Body of pancreas (tissue), 4 donors: ENCODE measurements around the gene C2CD4C. TPM values are rescaled to one million over a fixed set of nuclear protein-coding genes. Genes with fewer than 3 reads are reported as not detected.

ENCODE experiments used
- ATAC-seq: fragments of 150-250 bp; one replicate; pipeline ENCODE4 v1.9.1; 2016
- DNase-seq, 4 donors: peaks; one replicate each; pipeline ENCODE4 v3.0.0-alpha.2; 2019
- H3K27ac ChIP-seq, 4 donors: fragments of 200-600 bp; sonication (generic); 1 replicate in 3 of 4; 2 replicates in 1 of 4; pipeline versions ENCODE4 v1.5.1 to v1.6.1; 2016 to 2019; ENCODE audit warnings: mild to moderate bottlenecking in 1 of 4, mixed read lengths in 1 of 4, moderate library complexity in 1 of 4
- H3K27me3 ChIP-seq, 2 donors: fragments of 200-600 bp; sonication (generic); one replicate each; pipeline ENCODE4 v1.6.0; 2016; ENCODE audit warnings: mild to moderate bottlenecking in 1 of 2
- H3K36me3 ChIP-seq, 2 donors: fragments of 200-600 bp; sonication (generic); replicated peaks in 1 of 2; 2 replicates each; pipeline ENCODE4 v1.5.1; 2016; ENCODE audit warnings: low read depth in 2 of 2; ENCODE audit not compliant: insufficient read depth in 1 of 2
- H3K4me1 ChIP-seq: fragments of 200-600 bp; sonication (generic); one replicate; pipeline ENCODE4 v1.6.0; 2016
- H3K4me3 ChIP-seq, 2 donors: fragments of 200-600 bp; sonication (generic); 1 replicate in 1 of 2; 2 replicates in 1 of 2; pipeline ENCODE4 v1.5.1; 2016 to 2019
- H3K9me3 ChIP-seq, 3 donors: fragments of 200-600 bp; sonication (generic); 1 replicate in 2 of 3; 2 replicates in 1 of 3; pipeline ENCODE4 v1.5.1; 2016
- POLR2A ChIP-seq, 3 donors: fragments of 450-650 bp; IDR thresholded peaks; one replicate each; pipeline ENCODE4 v1.6.1; 2016; ENCODE audit warnings: antibody characterized with exemption in 3 of 3, mild to moderate bottlenecking in 2 of 3
- WGBS, 2 donors: methylation state at CpG; one replicate each; pipeline ENCODE4 v1.1.5; 2017; 5-methylcytosine and 5-hydroxymethylcytosine counted together
- intact Hi-C: fragments of 100-400 bp; cut with DNase I; formaldehyde crosslinking; loops from one replicate; pipeline ENCODE4 v1.15.1; 2023
- total RNA-seq, 2 donors: library from RNA; depleted of rRNA; stranded (reverse); fragments of >200 nt; gene quantifications; one replicate each; pipeline ENCODE4 v1.1.0, GENCODE V29; 2016
- TF ChIP-seq, protein P1 (sequence below), 7 experiments: fragments of 450-650 bp in 4 of 7; fragments of 200-600 bp in 3 of 7; sonication (generic) in 3 of 7; IDR thresholded peaks; one replicate each; pipeline ENCODE4 v1.5.1; 2016 to 2019; ENCODE audit warnings: antibody characterized with exemption in 7 of 7

Gene C2CD4C
- total RNA-seq, 2 donors from 2014 or later, result 0.33 to 1.8 TPM

DNA sequence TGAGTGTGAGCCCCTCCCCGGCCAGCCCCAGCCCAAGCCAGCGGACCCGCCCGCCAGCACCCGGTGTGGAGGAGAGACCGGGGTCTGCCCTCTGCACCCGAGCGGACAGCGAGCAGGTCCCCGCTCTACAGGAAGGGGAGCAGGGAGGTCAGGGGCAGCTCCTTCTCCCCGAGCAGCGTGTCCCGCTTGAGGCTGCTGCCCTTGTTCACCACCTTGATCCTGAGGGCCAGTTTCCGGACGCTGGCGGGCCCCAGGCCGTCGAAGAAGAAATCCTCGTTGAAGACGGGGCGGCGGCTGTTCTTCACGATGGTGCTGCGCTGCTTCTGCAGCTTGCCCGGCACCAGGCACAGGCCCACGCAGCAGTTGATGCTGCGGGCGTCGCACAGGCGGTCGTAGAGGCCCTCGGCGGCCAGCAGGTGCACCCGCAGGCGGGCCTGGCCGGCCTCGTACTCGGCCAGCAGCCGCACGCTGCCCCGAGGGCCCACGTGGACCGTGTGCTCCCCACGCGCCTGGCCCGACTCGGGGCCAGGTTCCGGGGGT lies 1.9 kb downstream of the C2CD4C start:
- DNase-seq (no peak), ATAC-seq (no peak)
- Histone ChIP-seq H3K27me3 (peaks cover 0 to 20% of the 10 kb centered on the region in 2 donors), H3K4me1 (peaks cover 39% of the 10 kb centered on the region), H3K36me3 (no peaks in the 10 kb centered on the region), H3K4me3 (no peak overlapping the region), H3K9me3 (no peaks in the 10 kb centered on the region), H3K27ac (no peak overlapping the region)
- intact Hi-C loops, result no loop called here
- whole genome bisulfite sequencing, 2 donors, result 80 to 85% methylated on average over 1 to 31 of the region's 48 CpGs
- TF ChIP-seq, protein P1, sequence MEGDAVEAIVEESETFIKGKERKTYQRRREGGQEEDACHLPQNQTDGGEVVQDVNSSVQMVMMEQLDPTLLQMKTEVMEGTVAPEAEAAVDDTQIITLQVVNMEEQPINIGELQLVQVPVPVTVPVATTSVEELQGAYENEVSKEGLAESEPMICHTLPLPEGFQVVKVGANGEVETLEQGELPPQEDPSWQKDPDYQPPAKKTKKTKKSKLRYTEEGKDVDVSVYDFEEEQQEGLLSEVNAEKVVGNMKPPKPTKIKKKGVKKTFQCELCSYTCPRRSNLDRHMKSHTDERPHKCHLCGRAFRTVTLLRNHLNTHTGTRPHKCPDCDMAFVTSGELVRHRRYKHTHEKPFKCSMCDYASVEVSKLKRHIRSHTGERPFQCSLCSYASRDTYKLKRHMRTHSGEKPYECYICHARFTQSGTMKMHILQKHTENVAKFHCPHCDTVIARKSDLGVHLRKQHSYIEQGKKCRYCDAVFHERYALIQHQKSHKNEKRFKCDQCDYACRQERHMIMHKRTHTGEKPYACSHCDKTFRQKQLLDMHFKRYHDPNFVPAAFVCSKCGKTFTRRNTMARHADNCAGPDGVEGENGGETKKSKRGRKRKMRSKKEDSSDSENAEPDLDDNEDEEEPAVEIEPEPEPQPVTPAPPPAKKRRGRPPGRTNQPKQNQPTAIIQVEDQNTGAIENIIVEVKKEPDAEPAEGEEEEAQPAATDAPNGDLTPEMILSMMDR (IDR thresholded peaks at IDR 0.05), result no peak
- no peak for TF ChIP-seq POLR2A (IDR thresholded peaks at IDR 0.05)

DNA sequence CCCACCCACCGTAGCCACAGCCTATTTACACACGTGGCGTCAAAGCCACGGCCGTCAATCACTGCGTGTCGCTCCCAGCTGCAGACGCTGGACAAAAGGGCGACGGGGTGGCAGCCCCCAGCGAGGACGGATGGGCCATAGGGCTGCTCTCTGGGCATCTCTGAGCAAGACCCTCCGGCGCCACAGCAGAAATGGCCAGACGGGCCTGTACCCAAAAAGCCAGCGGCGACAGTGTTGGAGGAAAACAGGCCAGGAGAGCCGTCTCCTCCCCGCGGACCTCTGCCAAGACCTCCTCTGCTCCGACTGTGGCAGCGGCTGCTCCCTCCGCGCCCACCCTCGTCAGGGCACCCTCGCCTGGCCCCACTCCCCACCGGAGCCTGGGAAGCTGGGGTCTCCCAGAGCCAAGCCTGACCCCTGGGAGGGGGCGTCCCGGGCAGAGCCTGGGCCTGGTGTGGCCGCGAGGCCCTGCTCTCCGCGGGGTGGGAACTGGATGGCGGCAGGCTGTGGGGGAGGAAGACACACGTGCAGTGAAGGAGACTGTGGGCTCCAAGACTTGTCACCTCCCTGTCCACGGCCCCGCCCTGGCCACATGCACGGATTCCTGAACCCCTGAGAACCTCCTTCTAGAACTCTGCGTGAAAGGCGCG lies 2.7 kb downstream of the C2CD4C start:
- ATAC-seq (no peak), DNase-seq (no peak)
- 54 to 66% methylated on average over 13 to 21 of the region's 41 CpGs for WGBS, 2 donors
- Histone ChIP-seq H3K27ac (no peak overlapping the region), H3K4me3 (no peak overlapping the region), H3K9me3 (no peaks in the 10 kb centered on the region), H3K4me1 (peaks cover 39% of the 10 kb centered on the region), H3K27me3 (peaks cover 0 to 16% of the 10 kb centered on the region in 2 donors), H3K36me3 (no peaks in the 10 kb centered on the region)
- TF ChIP-seq, protein P1 (IDR thresholded peaks at IDR 0.05), result no peak
- TF ChIP-seq POLR2A (IDR thresholded peaks at IDR 0.05), result no peak
- intact Hi-C loops, result no loop called here

DNA sequence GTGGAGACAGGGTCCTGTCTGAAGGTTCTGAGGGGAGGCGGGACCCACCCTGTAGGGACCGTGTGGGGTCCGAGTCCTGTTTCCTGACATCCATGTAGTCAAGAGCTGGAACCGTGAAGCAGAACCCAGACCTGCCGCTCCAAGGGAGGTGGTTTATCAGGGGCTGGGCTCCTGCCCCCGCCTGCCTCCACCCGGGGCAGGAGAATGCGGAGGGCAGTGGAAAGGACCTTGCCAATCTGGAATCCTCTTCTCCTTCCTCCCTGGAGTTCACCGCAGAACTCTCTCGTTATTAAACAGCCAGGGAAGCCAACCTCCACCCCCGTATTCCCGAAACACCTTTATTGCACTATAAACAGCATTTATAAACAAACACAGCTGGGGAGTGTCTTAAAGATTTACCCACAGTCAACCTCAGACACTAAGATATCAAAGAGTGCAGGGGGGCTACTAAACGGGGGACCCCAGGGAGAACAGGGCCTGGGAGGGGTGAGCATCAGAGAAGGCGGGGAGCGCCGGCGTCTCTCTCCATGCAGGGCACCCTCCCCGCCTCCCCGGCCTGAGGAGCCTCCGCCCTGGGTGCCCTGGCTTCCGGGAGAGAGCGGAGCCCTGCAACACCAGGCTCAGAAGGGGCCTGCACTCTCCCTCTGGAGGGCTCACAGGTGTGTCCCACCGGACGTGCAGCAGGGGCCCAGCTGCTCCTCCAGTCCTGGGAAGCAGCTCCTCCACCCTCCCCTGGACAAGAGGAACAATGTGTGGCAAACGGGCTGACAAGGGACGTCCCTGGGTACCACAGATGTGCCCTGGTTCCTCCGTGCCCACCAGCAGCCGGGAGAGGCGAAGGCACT lies 3.6 kb downstream of the C2CD4C start:
- TF ChIP-seq, protein P1 (IDR thresholded peaks at IDR 0.05), result no peak
- TF ChIP-seq POLR2A (IDR thresholded peaks at IDR 0.05), result no peak
- no peak overlapping the region for H3K27ac ChIP-seq
- no peaks in the 10 kb centered on the region for H3K36me3 ChIP-seq
- peaks cover 36% of the 10 kb centered on the region for H3K4me1 ChIP-seq
- DNase-seq (no peak), ATAC-seq (no peak)
- H3K4me3 ChIP-seq, result no peak overlapping the region
- no peaks in the 10 kb centered on the region for H3K9me3 ChIP-seq
- 30% methylated on average over 16 to 29 of the region's 29 CpGs for WGBS, 2 donors
- intact Hi-C loops, result no loop called here
- peaks cover 0 to 14% of the 10 kb centered on the region in 2 donors for H3K27me3 ChIP-seq

DNA sequence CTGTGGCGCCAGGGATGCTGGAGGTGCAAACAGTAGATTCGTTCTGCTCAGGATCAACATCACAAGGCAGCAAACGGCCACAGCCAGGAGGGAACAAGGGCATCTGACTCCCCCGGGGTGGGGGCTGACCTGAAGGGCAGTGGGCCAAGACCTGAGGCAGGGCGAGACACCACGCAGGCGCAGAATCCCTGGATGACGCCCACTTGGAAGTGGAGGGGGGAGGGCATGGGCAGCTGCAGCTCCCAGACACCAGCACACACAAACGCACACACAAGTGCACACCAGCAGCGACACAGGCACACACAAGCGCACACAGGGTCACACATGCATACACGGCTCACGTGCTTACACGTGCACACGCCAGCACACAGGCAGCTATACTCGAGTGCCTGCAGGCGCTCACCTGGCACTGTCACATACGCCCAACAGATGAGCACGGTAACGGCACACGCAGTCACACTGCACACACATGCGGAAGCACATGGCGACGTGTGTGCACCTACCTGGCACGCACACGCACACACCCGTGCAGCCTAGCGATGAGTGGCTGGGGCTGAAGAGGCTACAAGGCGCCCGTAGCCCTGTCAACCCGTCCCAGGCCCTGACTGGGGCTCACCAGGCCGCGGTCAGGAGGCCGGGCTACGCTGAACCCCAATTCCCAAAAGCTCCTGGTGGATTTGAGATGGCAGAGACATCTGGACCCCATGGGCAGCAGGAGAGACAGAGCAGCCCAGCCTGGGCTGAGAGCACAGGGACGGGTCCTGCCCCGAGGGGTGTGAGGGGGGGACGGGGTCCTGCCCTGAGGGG lies 5.5 kb downstream of the C2CD4C start:
- no peak for ATAC-seq
- Histone ChIP-seq H3K9me3 (no peaks in the 10 kb centered on the region), H3K27me3 (peaks cover 0 to 11% of the 10 kb centered on the region in 2 donors), H3K36me3 (no peaks in the 10 kb centered on the region), H3K4me3 (no peak overlapping the region), H3K27ac (no peak overlapping the region), H3K4me1 (peaks cover 17% of the 10 kb centered on the region)
- TF ChIP-seq, protein P1 (IDR thresholded peaks at IDR 0.05), result no peak
- no peak for TF ChIP-seq POLR2A (IDR thresholded peaks at IDR 0.05)
- 61 to 80% methylated on average over 20 to 35 of the region's 38 CpGs for WGBS, 2 donors
- intact Hi-C loops, result no loop called here
- DNase-seq, result peak in 1 of 4 donors; percentile 5
